IMR-90 (cell line): ENCODE results near the gene STAT5B. TPM values are rescaled to one million over a fixed set of nuclear protein-coding genes. Genes with fewer than 3 reads are reported as not detected.

ENCODE experiments used
- ATAC-seq: fragments of 200-7000 bp; cut with Tn5 transposase; 2 replicates; pipeline ENCODE4 v1.9.1; 2020; ENCODE audit warnings: low read depth, mild to moderate bottlenecking, moderate library complexity
- BruUV-seq: library from RNA; stranded (reverse); fragments of 400-500 nt; replicated peaks from 2 replicates; lab custom pipeline; 2021; lab: Mats Ljungman, UMichigan
- CTCF ChIA-PET: fragments of 300-600 bp; formaldehyde crosslinking; extraction: SDS; loops from one replicate; lab custom pipeline; 2021; ENCODE audit warnings: antibody characterized with exemption; lab: Yijun Ruan, JAX
- POLR2A ChIA-PET: fragments of 300-600 bp; sonication (Branson Sonifier 250); formaldehyde crosslinking; loops from one replicate; lab custom pipeline; 2022; ENCODE audit warnings: antibody characterized with exemption; ENCODE audit not compliant: unreplicated experiment; lab: Charles Lee
- DNase-seq: peaks from one replicate; pipeline ENCODE4 v3.0.0; 2013
- H2AFZ ChIP-seq: replicated peaks from 2 replicates; pipeline ENCODE3; 2013; ENCODE audit warnings: low read length, mild to moderate bottlenecking; ENCODE audit not compliant: poor library complexity
- H2AK5ac ChIP-seq: 2 replicates; pipeline ENCODE4 v1.6.1; 2013; ENCODE audit warnings: low read depth, low read length, inconsistent platforms
- H2AK9ac ChIP-seq: replicated peaks from 2 replicates; pipeline ENCODE3; 2013; ENCODE audit warnings: mild to moderate bottlenecking, low read depth, low read length, moderate library complexity; ENCODE audit not compliant: poor library complexity
- H2BK120ac ChIP-seq: 2 replicates; pipeline ENCODE4 v1.6.1; 2013; ENCODE audit warnings: low read depth, low read length, inconsistent platforms
- H2BK15ac ChIP-seq: 3 replicates; pipeline ENCODE4 v1.6.1; 2013; ENCODE audit warnings: low read depth, low read length, inconsistent platforms
- H2BK20ac ChIP-seq: 2 replicates; pipeline ENCODE4 v1.6.1; 2013; ENCODE audit warnings: low read depth, mild to moderate bottlenecking, inconsistent platforms, low read length, moderate library complexity
- H2BK5ac ChIP-seq: 2 replicates; pipeline ENCODE4 v1.6.1; 2013; ENCODE audit warnings: mild to moderate bottlenecking, low read depth, low read length, inconsistent platforms; ENCODE audit not compliant: poor library complexity, severe bottlenecking
- H3K14ac ChIP-seq: replicated peaks from 2 replicates; pipeline ENCODE4 v1.6.1; 2013; ENCODE audit warnings: low read depth, low read length, inconsistent platforms
- H3K18ac ChIP-seq: 2 replicates; pipeline ENCODE4 v1.6.1; 2013; ENCODE audit warnings: low read depth, low read length, control low read depth
- H3K23ac ChIP-seq: 2 replicates; pipeline ENCODE4 v1.6.1; 2013; ENCODE audit warnings: low read depth, low read length, inconsistent platforms
- H3K27ac ChIP-seq: 2 replicates; pipeline ENCODE4 v1.5.1; 2013; ENCODE audit warnings: mild to moderate bottlenecking, control low read depth, low read length; ENCODE audit not compliant: insufficient read depth
- H3K27me3 ChIP-seq: 2 replicates; pipeline ENCODE4 v1.6.1; 2013; ENCODE audit warnings: low read length; ENCODE audit not compliant: control insufficient read depth, insufficient read depth
- H3K36me3 ChIP-seq: 2 replicates; pipeline ENCODE4 v1.6.1; 2013; ENCODE audit warnings: low read length, mixed read lengths; ENCODE audit not compliant: control insufficient read depth, insufficient read depth
- H3K4ac ChIP-seq: 2 replicates; pipeline ENCODE4 v1.6.1; 2013; ENCODE audit warnings: low read depth, low read length, inconsistent platforms
- H3K4me1 ChIP-seq: 2 replicates; pipeline ENCODE4 v1.6.1; 2013; ENCODE audit warnings: low read length, mixed read lengths; ENCODE audit not compliant: control insufficient read depth, insufficient read depth
- H3K4me2 ChIP-seq: 2 replicates; pipeline ENCODE4 v1.6.1; 2013; ENCODE audit warnings: low read depth, mild to moderate bottlenecking, control low read depth, low read length, moderate library complexity
- H3K4me3 ChIP-seq: 2 replicates; pipeline ENCODE4 v1.5.1; 2013; ENCODE audit warnings: low read depth, mild to moderate bottlenecking, control low read depth, low read length, moderate library complexity; ENCODE audit not compliant: insufficient read depth
- H3K56ac ChIP-seq: 2 replicates; pipeline ENCODE4 v1.6.1; 2013; ENCODE audit warnings: low read length, inconsistent platforms; ENCODE audit not compliant: insufficient read depth; ENCODE audit errors: extremely low read depth
- H3K79me1 ChIP-seq, 2 experiments: 2 replicates each; pipeline ENCODE4 v1.6.1; 2013; ENCODE audit warnings: low read length in 2 of 2, inconsistent platforms in 1 of 2, low read depth in 1 of 2
- H3K9ac ChIP-seq: 2 replicates; pipeline ENCODE4 v1.6.1; 2013; ENCODE audit warnings: low read depth, low read length, control low read depth
- H3K9me1 ChIP-seq: 2 replicates; pipeline ENCODE4 v1.6.1; 2013; ENCODE audit warnings: low read length, inconsistent platforms; ENCODE audit not compliant: insufficient read depth
- H3K9me3 ChIP-seq: 2 replicates; pipeline ENCODE4 v1.6.1; 2013; ENCODE audit warnings: low read length; ENCODE audit not compliant: control insufficient read depth, insufficient read depth
- H4K20me1 ChIP-seq: 2 replicates; pipeline ENCODE4 v1.6.1; 2013; ENCODE audit warnings: low read length, inconsistent platforms; ENCODE audit not compliant: insufficient read depth
- H4K5ac ChIP-seq: 2 replicates; pipeline ENCODE4 v1.6.1; 2013; ENCODE audit warnings: mild to moderate bottlenecking, low read depth, low read length, control low read depth
- H4K8ac ChIP-seq, 2 experiments: 2 replicates each; pipeline ENCODE4 v1.6.1; 2013; ENCODE audit warnings: low read depth in 2 of 2, low read length in 2 of 2, control low read depth in 1 of 2, inconsistent platforms in 1 of 2
- H4K91ac ChIP-seq: 2 replicates; pipeline ENCODE4 v1.6.1; 2013; ENCODE audit warnings: low read depth, low read length, inconsistent platforms; ENCODE audit not compliant: insufficient read depth
- BHLHE40 ChIP-seq: fragments of 150-350 bp; IDR thresholded peaks from 2 replicates; pipeline ENCODE4 v1.6.1; 2016; ENCODE audit warnings: mild to moderate bottlenecking, low read depth, low read length
- CHD1 ChIP-seq: IDR thresholded peaks from 2 replicates; pipeline ENCODE4 v1.6.1; 2012; ENCODE audit warnings: low read depth, low read length, improper control_type of control experiment
- CTCF ChIP-seq: conservative IDR thresholded peaks from 2 replicates; pipeline ENCODE4 v1.5.1; 2012; ENCODE audit warnings: mild to moderate bottlenecking, low read depth, low read length, improper control_type of control experiment
- ELK1 ChIP-seq: fragments of 150-350 bp; IDR thresholded peaks from 2 replicates; pipeline ENCODE4 v1.6.1; 2016; ENCODE audit warnings: low read depth, mild to moderate bottlenecking, low read length, moderate library complexity, borderline replicate concordance
- MAZ ChIP-seq: IDR thresholded peaks from 2 replicates; pipeline ENCODE4 v1.6.1; 2012; ENCODE audit warnings: low read depth, mild to moderate bottlenecking, low read length, improper control_type of control experiment, moderate library complexity, borderline replicate concordance
- RFX5 ChIP-seq: IDR thresholded peaks from 2 replicates; pipeline ENCODE4 v1.8.0; 2012; ENCODE audit warnings: low read depth, mild to moderate bottlenecking, low read length, moderate library complexity
- SMC3 ChIP-seq: fragments of 150-350 bp; IDR thresholded peaks from 2 replicates; pipeline ENCODE4 v1.6.1; 2016; ENCODE audit warnings: low read depth, mild to moderate bottlenecking, antibody characterized with exemption, low read length, moderate library complexity
- WGBS, 2 experiments: methylation state at CpG; one replicate each; pipeline versions ENCODE4 v1.1.5 to v1.1.7; 2013; ENCODE audit warnings: missing lambda C conversion rate in 2 of 2; ENCODE audit not compliant: insufficient read length in 1 of 2; ENCODE audit errors: extremely low coverage in 2 of 2; 5-methylcytosine and 5-hydroxymethylcytosine counted together
- dilution Hi-C: fragments of 300-500 bp; cut with HindIII; formaldehyde crosslinking; loops from one replicate; pipeline ENCODE4 v1.14.3; 2018; ENCODE audit warnings: low sequenced_read_pairs; ENCODE audit not compliant: unreplicated experiment
- in situ Hi-C: fragments of 300-500 bp; cut with MboI; formaldehyde crosslinking; loops from 3 replicates; pipeline ENCODE4 v1.14.3; 2019; ENCODE audit warnings: low sequenced_read_pairs, inconsistent platforms, mixed read lengths
- intact Hi-C: fragments of 100-400 bp; cut with micrococcal nuclease; formaldehyde crosslinking; loops from 2 replicates; pipeline ENCODE4 v1.10.0; 2022
- polyA plus RNA-seq, 3 experiments: library from polyadenylated mRNA; depleted of rRNA; stranded (reverse); fragments of >200 nt; gene quantifications; 2 replicates each; pipeline ENCODE4 v1.2.3, GENCODE V29; 2012; ENCODE audit warnings: low replicate concordance in 1 of 3
- total RNA-seq: library from RNA; depleted of rRNA; stranded (reverse); fragments of >200 nt; gene quantifications from 2 replicates; pipeline ENCODE4 v1.2.3, GENCODE V29; 2012
- TF ChIP-seq, protein P1 (sequence below): fragments of 150-350 bp; IDR thresholded peaks from 2 replicates; pipeline ENCODE4 v1.6.1; 2017; ENCODE audit warnings: mild to moderate bottlenecking, antibody characterized with exemption, low read length, low read depth

STAT5B gene
- total and polyA plus RNA-seq, 2 of the 4 experiments (the other 2 are of a cell fraction) = 24.4 to 29.6 TPM

DNA sequence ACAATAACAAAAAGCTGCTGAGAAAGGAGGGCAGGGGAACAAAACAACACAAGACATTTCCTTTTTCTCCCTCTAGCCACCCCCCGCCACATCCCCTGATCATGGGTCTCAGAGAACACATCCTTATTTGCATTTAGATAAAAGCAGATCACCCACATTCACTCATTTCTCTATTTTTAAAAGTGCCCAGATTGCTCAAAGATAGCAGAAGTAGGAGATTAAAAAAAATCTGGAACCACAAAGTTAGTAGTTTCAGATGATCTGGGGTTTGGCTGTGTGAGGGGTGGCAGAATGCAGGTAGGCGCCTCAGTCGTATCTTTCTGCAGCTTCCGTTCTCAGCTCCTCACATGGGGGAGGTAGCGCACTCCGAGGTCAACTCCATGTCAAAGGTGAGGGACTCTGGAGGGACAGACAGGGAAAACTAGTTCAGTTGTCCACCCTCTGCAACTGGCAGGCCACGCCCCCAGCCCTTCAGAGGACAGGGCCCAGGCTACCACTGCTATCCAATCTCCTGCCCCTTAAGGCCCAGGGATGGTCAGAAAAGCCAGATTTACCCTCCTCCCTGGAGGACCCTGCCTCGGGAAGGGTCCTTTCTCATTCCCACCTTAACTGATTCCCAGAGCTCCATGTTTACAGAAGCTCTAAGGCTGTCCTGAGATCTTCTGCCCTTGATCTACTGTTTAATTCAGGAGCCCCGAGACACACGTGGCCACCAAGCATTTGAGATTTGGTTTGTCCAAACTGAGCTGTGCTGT lies 39.4 kb upstream of the STAT5B start (continued):
- TF ChIP-seq, protein P1, sequence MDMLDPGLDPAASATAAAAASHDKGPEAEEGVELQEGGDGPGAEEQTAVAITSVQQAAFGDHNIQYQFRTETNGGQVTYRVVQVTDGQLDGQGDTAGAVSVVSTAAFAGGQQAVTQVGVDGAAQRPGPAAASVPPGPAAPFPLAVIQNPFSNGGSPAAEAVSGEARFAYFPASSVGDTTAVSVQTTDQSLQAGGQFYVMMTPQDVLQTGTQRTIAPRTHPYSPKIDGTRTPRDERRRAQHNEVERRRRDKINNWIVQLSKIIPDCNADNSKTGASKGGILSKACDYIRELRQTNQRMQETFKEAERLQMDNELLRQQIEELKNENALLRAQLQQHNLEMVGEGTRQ = no peak

- no peak overlapping the region for H2BK120ac ChIP-seq
- WGBS, 2 experiments = 89% methylated on average over 4 of the region's 14 CpGs; no CpG with 5 or more reads in 1 of the 2 experiments
- H4K5ac ChIP-seq = no peak overlapping the region
- H3K18ac ChIP-seq = no peak overlapping the region
- peaks cover 12 to 30% of the 10 kb centered on the region in 2 experiments; a peak in 3 of 4 replicates for H3K79me1 ChIP-seq
- H3K4me1 ChIP-seq = peaks cover 11% of the 10 kb centered on the region
- intact Hi-C loops = no loop called here
- H2BK15ac ChIP-seq = no peak overlapping the region
- no peak overlapping the region for H2BK20ac ChIP-seq
- no peaks in the 10 kb centered on the region for H3K27me3 ChIP-seq
- no peak overlapping the region for H3K27ac ChIP-seq
- H3K4me3 ChIP-seq = no peak overlapping the region
- ATAC-seq = no peak
- no peak overlapping the region for H3K9ac ChIP-seq
- no peak overlapping the region for H3K56ac ChIP-seq
- no peak for TF ChIP-seq SMC3
- TF ChIP-seq ELK1 = no peak
- TF ChIP-seq, protein P1 = no peak
- no peak for TF ChIP-seq RFX5
- TF ChIP-seq CTCF = no peak
- TF ChIP-seq MAZ = no peak
- no peak for TF ChIP-seq BHLHE40
- TF ChIP-seq CHD1 = no peak
- ChIA-PET CTCF (interaction anchor here (0.6 to 0.9 kb wide), 2 partner anchors 204 to 511 kb away, joined by 3 to 4 read pairs; no protein-coding TSS in a partner anchor), POLR2A (no interaction called here)
- dilution Hi-C loops = no loop called here
- H3K9me3 ChIP-seq = no peaks in the 10 kb centered on the region
- no peak overlapping the region for H3K4me2 ChIP-seq
- no peaks in the 10 kb centered on the region for H4K20me1 ChIP-seq
- H3K23ac ChIP-seq = no peak overlapping the region
- no peak overlapping the region for H2AK5ac ChIP-seq
- H3K4ac ChIP-seq = no peak overlapping the region
- peaks cover 53% of the 10 kb centered on the region for H3K36me3 ChIP-seq
- no peak overlapping the region for H2AK9ac ChIP-seq
- in situ Hi-C loops = no loop called here
- H3K14ac ChIP-seq = no peak overlapping the region
- DNase-seq = no peak
- H3K9me1 ChIP-seq = peaks cover 7% of the 10 kb centered on the region; the same call in 1 of the 2 replicates
- no peak overlapping the region for H2AFZ ChIP-seq
- H2BK5ac ChIP-seq = no peak overlapping the region
- no peak overlapping the region for H4K8ac ChIP-seq
- H4K91ac ChIP-seq = no peak overlapping the region
- BruUV-seq = no TSS peak
These were observed 37.8 kb upstream of the STAT5B start for GRCh38 chr17:42313773-42314566.
